Naive thymus-derived CD4-positive, alpha-beta T cell (primary cell): ENCODE measurements around the gene DENND1A. TPM values are rescaled to one million over a fixed set of nuclear protein-coding genes. Genes with fewer than 3 reads are reported as not detected.

Experiments used
- ATAC-seq: fragments of 150-1000 bp; cut with Tn5 transposase; 2 replicates; pipeline ENCODE4 v1.10.0; 2021; ENCODE audit warnings: mild to moderate bottlenecking, moderate library complexity
- CTCF ChIA-PET: fragments of 350-600 bp; sonication (Branson Sonifier 250); formaldehyde crosslinking; loops from one replicate; lab custom pipeline; 2021; ENCODE audit warnings: antibody characterized with exemption; lab: Charles Lee
- POLR2A ChIA-PET: fragments of 350-600 bp; sonication (Branson Sonifier 250); formaldehyde crosslinking; loops from one replicate; lab custom pipeline; 2021; ENCODE audit warnings: antibody characterized with exemption, inconsistent platforms; lab: Charles Lee
- DNase-seq, 9 donors: peaks; one replicate each; pipeline versions ENCODE4 v3.0.0 to v3.0.0-alpha.2; 2020 to 2022; ENCODE audit warnings: mixed read lengths in 1 of 9
- H3K27ac ChIP-seq: one replicate; pipeline ENCODE4 v1.7.0; 2013; ENCODE audit warnings: mild to moderate bottlenecking, low read depth, low read length, moderate library complexity
- H3K27me3 ChIP-seq, 2 donors: one replicate each; pipeline ENCODE4 v1.7.0; 2013; ENCODE audit warnings: low read length in 2 of 2, mild to moderate bottlenecking in 2 of 2, moderate library complexity in 2 of 2; ENCODE audit not compliant: control insufficient read depth in 2 of 2, insufficient read depth in 2 of 2
- H3K36me3 ChIP-seq, 3 experiments: 1 replicate in 2 of 3; 2 replicates in 1 of 3; pipeline ENCODE4 v1.7.0; 2013; ENCODE audit warnings: low read length in 3 of 3, mild to moderate bottlenecking in 3 of 3, moderate library complexity in 1 of 3; ENCODE audit not compliant: insufficient read depth in 3 of 3, control insufficient read depth in 2 of 3
- H3K4me1 ChIP-seq, 2 donors: one replicate each; pipeline ENCODE4 v1.7.0; 2013; ENCODE audit warnings: low read length in 2 of 2, mild to moderate bottlenecking in 2 of 2, moderate library complexity in 1 of 2; ENCODE audit not compliant: control insufficient read depth in 2 of 2, insufficient read depth in 2 of 2
- H3K4me3 ChIP-seq: 2 replicates; pipeline ENCODE4 v1.7.0; 2013; ENCODE audit warnings: mild to moderate bottlenecking, low read length
- H3K9me3 ChIP-seq, 3 experiments: 1 replicate in 2 of 3; 2 replicates in 1 of 3; pipeline ENCODE4 v1.7.0; 2013; ENCODE audit warnings: low read length in 3 of 3; ENCODE audit not compliant: control insufficient read depth in 2 of 3
- H3K27ac Mint-ChIP-seq, 9 donors: one replicate each; pipeline ENCODE4 v1.8.0; 2020 to 2022; ENCODE audit warnings: mixed read lengths in 9 of 9, mild to moderate bottlenecking in 8 of 9, moderate library complexity in 5 of 9, inconsistent platforms in 2 of 9
- H3K27me3 Mint-ChIP-seq, 5 donors: one replicate each; pipeline ENCODE4 v1.8.0; 2021 to 2022; ENCODE audit warnings: mixed read lengths in 5 of 5, mild to moderate bottlenecking in 1 of 5
- H3K36me3 Mint-ChIP-seq, 5 donors: one replicate each; pipeline ENCODE4 v1.8.0; 2020 to 2022; ENCODE audit warnings: mixed read lengths in 5 of 5, mild to moderate bottlenecking in 3 of 5, inconsistent platforms in 1 of 5
- H3K4me1 Mint-ChIP-seq, 7 donors: one replicate each; pipeline ENCODE4 v1.8.0; 2020 to 2022; ENCODE audit warnings: mixed read lengths in 7 of 7, mild to moderate bottlenecking in 3 of 7, inconsistent platforms in 1 of 7
- H3K4me3 Mint-ChIP-seq, 10 donors: one replicate each; pipeline ENCODE4 v1.8.0; 2020 to 2022; ENCODE audit warnings: mild to moderate bottlenecking in 10 of 10, mixed read lengths in 10 of 10, moderate library complexity in 6 of 10, inconsistent platforms in 2 of 10
- H3K9me3 Mint-ChIP-seq, 11 donors: one replicate each; pipeline ENCODE4 v1.8.0; 2020 to 2022; ENCODE audit warnings: mixed read lengths in 11 of 11, mild to moderate bottlenecking in 4 of 11, inconsistent platforms in 1 of 11, moderate library complexity in 1 of 11
- intact Hi-C, 2 donors: fragments of 100-400 bp; cut with micrococcal nuclease; formaldehyde crosslinking; loops; one replicate each; pipeline ENCODE4 v1.15.1; 2023
- polyA plus RNA-seq, 2 donors: library from polyadenylated mRNA; unstranded; fragments of 300-500 nt; fragmentation: Illumina TruSeq; gene quantifications; one replicate each; pipeline ENCODE4 v1.2.3, GENCODE V29; 2021
- total RNA-seq, 6 experiments: library from RNA in 5 of 6; stranded (reverse) in 5 of 6; gene quantifications; 1 replicate in 5 of 6; 2 replicates in 1 of 6; pipeline ENCODE4 v1.2.3 and lab custom pipeline; 2021 to 2026

The DENND1A gene
- total and polyA plus RNA-seq, 7 experiments from 2014 or later = 4.6 to 41.1 (median 16.5) TPM

DNA sequence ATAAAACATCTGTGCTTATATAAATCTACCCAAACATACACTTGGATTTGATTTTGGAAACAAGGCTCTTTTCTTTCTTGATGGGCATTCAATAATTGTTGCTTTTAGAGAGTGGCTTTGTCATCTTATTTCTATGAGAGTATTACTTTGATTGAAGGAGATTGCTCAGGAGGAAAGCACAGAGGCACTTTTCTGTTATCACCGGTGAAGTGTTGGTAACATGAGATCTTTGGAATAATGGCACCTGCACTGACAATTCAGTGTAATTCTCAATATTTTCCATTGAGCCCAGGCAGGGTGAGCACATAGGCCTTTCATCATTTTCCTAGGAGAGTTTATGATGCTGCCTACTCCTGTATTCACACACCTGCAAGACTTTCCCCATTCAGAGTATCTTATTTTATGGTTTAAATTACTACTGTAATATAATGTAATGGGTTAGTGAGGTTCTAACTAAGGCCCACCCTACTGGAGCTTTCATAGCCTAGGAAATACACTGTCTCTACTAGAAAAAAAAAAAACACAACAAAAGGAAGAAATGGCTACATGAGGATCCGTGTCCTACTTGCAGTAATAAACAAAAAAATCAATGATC lies 244.3 kb downstream of the DENND1A start:
- H3K27ac Mint-ChIP-seq = peak overlapping the region in 2 of 9 donors; percentile 16 to 38
- Histone ChIP-seq H3K9me3 (no peaks in the 10 kb centered on the region), H3K4me1 (no peaks in the 10 kb centered on the region), H3K4me3 (no peak overlapping the region), H3K27me3 (no peaks in the 10 kb centered on the region), H3K36me3 (no peaks in the 10 kb centered on the region), H3K27ac (no peak overlapping the region)
- H3K27me3 Mint-ChIP-seq = no peaks in the 10 kb centered on the region
- no peak overlapping the region for H3K4me3 Mint-ChIP-seq
- ATAC-seq (no peak), DNase-seq (no peak)
- POLR2A ChIA-PET = interaction anchor here (0.5 to 0.7 kb wide), 2 partner anchors 13 to 21 kb away, joined by 3 to 5 read pairs; no protein-coding TSS in a partner anchor
- peaks cover 11 to 50% (median 40%) of the 10 kb centered on the region in 7 donors for H3K4me1 Mint-ChIP-seq
- peaks cover 0 to 4% (median 0%) of the 10 kb centered on the region in 11 donors for H3K9me3 Mint-ChIP-seq
- intact Hi-C loops = no loop called here
- CTCF ChIA-PET = no interaction called here
- H3K36me3 Mint-ChIP-seq = peaks cover 4 to 44% (median 16%) of the 10 kb centered on the region in 5 donors

DNA sequence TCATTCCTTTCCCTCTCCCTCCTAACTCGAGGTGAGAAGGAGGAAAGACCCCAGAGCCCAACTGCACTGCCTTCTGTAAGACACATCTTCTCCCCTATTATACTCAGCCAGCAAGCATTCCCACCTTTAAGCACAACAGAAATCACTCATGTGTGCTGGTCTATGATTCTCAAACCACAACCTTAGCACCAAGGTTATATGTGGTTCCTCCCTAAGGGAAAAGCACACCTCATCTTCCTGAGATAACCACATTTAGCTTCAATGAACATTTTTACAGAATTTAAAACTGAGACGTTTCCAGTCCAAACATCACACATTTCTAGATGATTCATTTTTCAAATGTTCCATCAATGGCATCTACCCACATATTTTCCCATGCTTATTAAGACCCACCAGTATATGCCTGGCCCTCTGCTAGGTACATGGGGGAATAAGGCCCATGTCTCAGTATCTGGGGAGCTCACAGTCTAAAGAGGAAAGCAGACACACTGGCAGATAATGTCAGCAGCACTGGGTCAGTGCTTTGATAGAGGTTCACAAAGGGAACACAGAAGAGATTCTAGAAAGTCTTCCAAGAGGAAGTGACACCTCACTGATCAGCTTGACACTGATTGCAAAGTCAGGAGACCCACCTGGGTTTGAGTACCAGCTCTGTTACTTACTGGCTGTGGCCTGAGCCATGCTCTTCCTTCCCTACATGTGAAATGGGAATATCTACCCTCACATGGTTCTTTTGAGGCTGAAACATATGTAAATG lies 245.4 kb downstream of the DENND1A start:
- Histone ChIP-seq H3K27me3 (no peaks in the 10 kb centered on the region), H3K27ac (no peak overlapping the region), H3K36me3 (no peaks in the 10 kb centered on the region), H3K9me3 (no peaks in the 10 kb centered on the region), H3K4me1 (no peaks in the 10 kb centered on the region), H3K4me3 (no peak overlapping the region)
- ATAC-seq (no peak), DNase-seq (no peak)
- intact Hi-C loops = no loop called here
- H3K9me3 Mint-ChIP-seq = peaks cover 0 to 4% (median 0%) of the 10 kb centered on the region in 11 donors
- H3K27me3 Mint-ChIP-seq = no peaks in the 10 kb centered on the region
- ChIA-PET POLR2A (no interaction called here), CTCF (no interaction called here)
- H3K27ac Mint-ChIP-seq = peak overlapping the region in 1 of 9 donors; percentile 41
- H3K4me3 Mint-ChIP-seq = no peak overlapping the region
- peaks cover 14 to 60% (median 44%) of the 10 kb centered on the region in 7 donors for H3K4me1 Mint-ChIP-seq
- peaks cover 2 to 45% (median 16%) of the 10 kb centered on the region in 5 donors for H3K36me3 Mint-ChIP-seq

DNA sequence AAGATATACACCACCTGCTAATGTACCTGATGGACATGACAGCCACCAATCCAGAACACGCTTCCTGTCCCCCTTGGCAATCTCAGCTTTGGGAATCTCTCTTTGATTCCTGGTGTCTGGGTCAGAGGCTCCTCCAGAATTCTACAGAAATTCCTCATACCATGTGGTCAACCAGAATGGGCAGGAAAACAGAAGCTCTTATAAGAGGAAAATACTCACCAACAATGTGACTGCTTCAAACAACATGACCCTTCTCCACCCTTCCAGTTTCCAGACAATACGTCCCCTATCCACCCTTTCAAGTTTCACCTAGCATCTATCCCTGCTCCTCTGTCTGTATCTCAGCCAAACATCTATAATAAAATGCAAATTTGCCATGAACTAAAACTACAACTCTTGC lies 247.2 kb downstream of the DENND1A start:
- ChIA-PET CTCF (no interaction called here), POLR2A (no interaction called here)
- no peak for DNase-seq
- Mint-ChIP-seq H3K27ac (no peak overlapping the region), H3K4me1 (peaks cover 17 to 59% (median 39%) of the 10 kb centered on the region in 7 donors), H3K27me3 (no peaks in the 10 kb centered on the region), H3K4me3 (no peak overlapping the region), H3K9me3 (peaks cover 0 to 5% (median 0%) of the 10 kb centered on the region in 11 donors), H3K36me3 (peaks cover 2 to 50% (median 16%) of the 10 kb centered on the region in 5 donors)
- Histone ChIP-seq H3K9me3 (no peaks in the 10 kb centered on the region), H3K4me3 (no peak overlapping the region), H3K4me1 (no peaks in the 10 kb centered on the region), H3K27ac (no peak overlapping the region), H3K27me3 (no peaks in the 10 kb centered on the region), H3K36me3 (no peaks in the 10 kb centered on the region)
- no peak for ATAC-seq
- intact Hi-C loops = no loop called here

DNA sequence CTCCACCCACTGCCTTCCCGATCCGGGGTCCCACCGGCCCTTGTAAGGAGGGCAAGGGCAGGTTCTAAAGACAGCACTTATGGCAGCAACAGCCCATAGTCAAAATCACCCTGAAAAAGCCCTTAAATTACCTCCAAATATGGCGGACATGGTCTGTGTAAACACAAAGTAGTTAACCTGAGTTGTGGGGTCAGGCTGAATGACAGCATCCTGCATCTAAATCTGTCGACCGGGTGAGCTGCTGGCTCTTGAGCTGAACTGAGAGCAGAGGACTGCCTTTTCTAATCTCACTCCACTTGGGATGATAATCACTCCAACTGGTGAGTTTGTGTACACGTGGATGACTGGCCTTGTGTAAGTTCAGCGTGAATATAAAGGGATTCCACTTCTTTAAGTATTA lies 249.6 kb downstream of the DENND1A start:
- no peak for ATAC-seq
- no peaks in the 10 kb centered on the region for H3K27me3 ChIP-seq
- intact Hi-C loops = no loop called here
- H3K36me3 Mint-ChIP-seq = peaks cover 5 to 71% (median 16%) of the 10 kb centered on the region in 5 donors
- H3K4me1 ChIP-seq = no peaks in the 10 kb centered on the region
- H3K4me1 Mint-ChIP-seq = peaks cover 15 to 42% (median 26%) of the 10 kb centered on the region in 7 donors
- POLR2A ChIA-PET = no interaction called here
- no peak overlapping the region for H3K4me3 Mint-ChIP-seq
- H3K36me3 ChIP-seq = no peaks in the 10 kb centered on the region
- H3K9me3 Mint-ChIP-seq = peaks cover 0 to 6% (median 0%) of the 10 kb centered on the region in 11 donors
- DNase-seq = no peak
- H3K4me3 ChIP-seq = no peak overlapping the region
- H3K9me3 ChIP-seq = no peaks in the 10 kb centered on the region
- no peaks in the 10 kb centered on the region for H3K27me3 Mint-ChIP-seq
- no peak overlapping the region for H3K27ac ChIP-seq
- no peak overlapping the region for H3K27ac Mint-ChIP-seq
- CTCF ChIA-PET = no interaction called here

DNA sequence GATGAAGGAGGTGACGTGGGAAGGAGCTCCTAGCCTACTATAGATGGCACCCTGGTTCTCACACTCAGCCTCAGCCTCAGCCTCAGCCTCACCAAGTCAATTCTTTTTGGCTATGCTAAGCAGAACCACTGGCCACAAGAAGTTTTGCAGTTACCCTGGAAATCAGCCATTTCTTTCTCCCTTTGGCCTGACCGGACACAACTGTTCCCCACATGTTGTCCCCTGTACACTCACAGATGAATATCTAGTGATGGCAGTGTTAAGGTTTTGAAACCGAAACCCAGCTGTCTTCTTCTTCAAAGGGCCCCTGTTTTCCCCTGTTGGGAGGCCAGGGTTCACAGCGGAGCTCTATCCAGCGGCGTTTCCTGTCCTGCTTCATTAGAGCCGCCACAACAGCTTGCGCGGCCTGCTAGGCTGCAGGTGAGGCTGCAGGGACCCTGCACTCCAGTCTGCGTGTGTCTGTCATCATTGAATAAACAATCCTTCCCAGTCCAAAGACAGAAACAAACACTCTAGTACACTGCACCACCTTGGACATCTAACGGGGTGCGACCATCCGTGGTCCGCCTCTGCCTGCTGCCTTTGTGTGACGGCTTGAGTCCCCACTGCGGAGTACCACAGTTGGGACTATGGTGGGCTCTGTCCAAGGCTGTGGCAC lies 250.5 kb downstream of the DENND1A start:
- Mint-ChIP-seq H3K4me1 (peaks cover 10 to 33% (median 17%) of the 10 kb centered on the region in 7 donors), H3K4me3 (peak overlapping the region in 2 of 10 donors; percentile 9 to 19), H3K27ac (peak overlapping the region in 2 of 9 donors; percentile 44 to 46), H3K9me3 (peaks cover 0 to 9% (median 3%) of the 10 kb centered on the region in 11 donors), H3K36me3 (peaks cover 5 to 79% (median 23%) of the 10 kb centered on the region in 5 donors), H3K27me3 (no peaks in the 10 kb centered on the region)
- DNase-seq = no peak
- Histone ChIP-seq H3K4me3 (no peak overlapping the region), H3K9me3 (no peaks in the 10 kb centered on the region), H3K36me3 (no peaks in the 10 kb centered on the region), H3K27ac (no peak overlapping the region), H3K27me3 (no peaks in the 10 kb centered on the region), H3K4me1 (no peaks in the 10 kb centered on the region)
- CTCF ChIA-PET = no interaction called here
- intact Hi-C loops = no loop called here
- POLR2A ChIA-PET = no interaction called here
- peak; percentile 29 for ATAC-seq

DNA sequence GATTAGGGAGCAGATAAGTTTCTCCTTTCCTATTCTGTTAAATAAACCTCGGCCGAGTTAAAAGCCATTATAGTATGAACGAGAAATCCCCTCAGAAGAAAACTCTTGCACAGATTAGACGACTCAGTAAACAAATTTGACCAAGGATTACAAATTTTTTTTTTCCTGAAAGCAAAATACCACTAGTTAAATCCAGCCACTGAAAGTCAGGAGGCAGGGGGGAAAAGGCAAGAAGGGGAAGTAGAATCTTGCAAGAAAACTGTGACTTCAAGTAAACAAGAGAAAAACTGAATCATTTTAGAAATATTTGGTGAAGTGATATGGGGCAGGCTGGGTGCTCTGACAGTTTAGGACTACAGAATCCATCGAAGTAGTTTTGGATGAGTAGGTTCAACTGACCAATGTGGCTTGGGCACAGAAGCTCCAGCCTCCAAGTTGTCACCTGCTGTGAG lies 251.0 kb downstream of the DENND1A start:
- H3K4me3 Mint-ChIP-seq = no peak overlapping the region
- CTCF ChIA-PET = no interaction called here

More for the DNA sequence above, 251.0 kb downstream of the DENND1A start:
- H3K9me3 ChIP-seq = no peaks in the 10 kb centered on the region
- no peak overlapping the region for H3K4me3 ChIP-seq
- peaks cover 5 to 27% (median 13%) of the 10 kb centered on the region in 7 donors for H3K4me1 Mint-ChIP-seq
- DNase-seq (no peak), ATAC-seq (no peak)
- H3K36me3 ChIP-seq = no peaks in the 10 kb centered on the region
- no peaks in the 10 kb centered on the region for H3K27me3 Mint-ChIP-seq
- H3K27me3 ChIP-seq = no peaks in the 10 kb centered on the region
- no peak overlapping the region for H3K27ac Mint-ChIP-seq
- H3K9me3 Mint-ChIP-seq = peaks cover 1 to 13% (median 7%) of the 10 kb centered on the region in 11 donors
- H3K36me3 Mint-ChIP-seq = peaks cover 7 to 79% (median 23%) of the 10 kb centered on the region in 5 donors
- H3K4me1 ChIP-seq = no peaks in the 10 kb centered on the region
- POLR2A ChIA-PET = no interaction called here
- intact Hi-C loops = no loop called here
- H3K27ac ChIP-seq = no peak overlapping the region
